Neural progenitor cell (in vitro differentiated cells): Measurements from ENCODE around the gene POLR1G. TPM values are rescaled to one million over a fixed set of nuclear protein-coding genes. Genes with fewer than 3 reads are reported as not detected.

Experiments used
- DNase-seq: peaks from one replicate; pipeline ENCODE4 v3.0.0-alpha.2; 2016; ENCODE audit warnings: low spot score
- H2AFZ ChIP-seq: fragments of 200-600 bp; sonication (generic); replicated peaks from 2 replicates; pipeline ENCODE4 v1.6.1; 2016; ENCODE audit warnings: antibody characterized with exemption
- H3F3A ChIP-seq: fragments of 200-600 bp; sonication (generic); 2 replicates; pipeline ENCODE4 v1.6.1; 2016; ENCODE audit warnings: antibody characterized with exemption, low read depth
- H3K27ac ChIP-seq: fragments of 200-600 bp; sonication (generic); 2 replicates; pipeline ENCODE4 v1.5.1; 2016; ENCODE audit warnings: mild to moderate bottlenecking
- H3K27me3 ChIP-seq: fragments of 200-600 bp; sonication (generic); 2 replicates; pipeline ENCODE4 v1.6.1; 2016; ENCODE audit warnings: mild to moderate bottlenecking, moderate library complexity
- H3K36me3 ChIP-seq: fragments of 200-600 bp; sonication (generic); 2 replicates; pipeline ENCODE4 v1.5.1; 2016
- H3K4me1 ChIP-seq: fragments of 200-600 bp; sonication (generic); 2 replicates; pipeline ENCODE4 v1.6.1; 2016; ENCODE audit warnings: mixed run types
- H3K4me2 ChIP-seq: fragments of 200-600 bp; sonication (generic); 2 replicates; pipeline ENCODE4 v1.6.1; 2016
- H3K4me3 ChIP-seq: fragments of 200-600 bp; sonication (generic); 2 replicates; pipeline ENCODE4 v1.5.1; 2016
- H3K79me2 ChIP-seq: fragments of 200-600 bp; sonication (generic); 2 replicates; pipeline ENCODE4 v1.6.1; 2016; ENCODE audit warnings: low read depth
- H3K9ac ChIP-seq: fragments of 200-600 bp; sonication (generic); 2 replicates; pipeline ENCODE4 v1.6.1; 2016
- H3K9me3 ChIP-seq: fragments of 200-600 bp; sonication (generic); 2 replicates; pipeline ENCODE4 v1.5.1; 2016; ENCODE audit warnings: low read depth
- H4K20me1 ChIP-seq: fragments of 200-600 bp; sonication (generic); 2 replicates; pipeline ENCODE4 v1.6.1; 2016; ENCODE audit warnings: low read depth
- H3K27ac Mint-ChIP-seq: 3 replicates; pipeline ENCODE4 v1.8.0; 2021; ENCODE audit warnings: mixed read lengths
- H3K27me3 Mint-ChIP-seq: 2 replicates; pipeline ENCODE4 v1.8.0; 2022; ENCODE audit warnings: low read depth, mild to moderate bottlenecking, inconsistent platforms, moderate library complexity, mixed read lengths; ENCODE audit not compliant: insufficient read depth
- H3K36me3 Mint-ChIP-seq: 3 replicates; pipeline ENCODE4 v1.8.0; 2021; ENCODE audit warnings: mixed read lengths
- H3K4me1 Mint-ChIP-seq: 3 replicates; pipeline ENCODE4 v1.8.0; 2021; ENCODE audit warnings: mixed read lengths
- H3K4me3 Mint-ChIP-seq: 3 replicates; pipeline ENCODE4 v1.8.0; 2021; ENCODE audit warnings: mild to moderate bottlenecking, moderate library complexity, mixed read lengths
- H3K9me3 Mint-ChIP-seq: 3 replicates; pipeline ENCODE4 v1.8.0; 2020; ENCODE audit warnings: mixed read lengths
- CTCF ChIP-seq: fragments of 200-600 bp; sonication (generic); IDR thresholded peaks from 2 replicates; pipeline ENCODE4 v1.5.1; 2017; ENCODE audit warnings: antibody characterized with exemption, mild to moderate bottlenecking
- EZH2 ChIP-seq: fragments of 200-600 bp; sonication (generic); IDR thresholded peaks from 2 replicates; pipeline ENCODE4 v1.6.1; 2017; ENCODE audit warnings: antibody characterized with exemption, mild to moderate bottlenecking, moderate library complexity
- EZH2phosphoT487 ChIP-seq: fragments of 200-600 bp; sonication (generic); IDR thresholded peaks from 2 replicates; pipeline ENCODE4 v1.6.1; 2017; ENCODE audit warnings: antibody characterized with exemption
- total RNA-seq: library from RNA; depleted of rRNA; stranded (reverse); fragments of >200 nt; gene quantifications from 2 replicates; pipeline ENCODE4 v1.2.3, GENCODE V29; 2015; ENCODE audit warnings: low replicate concordance

POLR1G gene
- total RNA-seq, 1 donor from 2014 or later, result 6.8 TPM

GRCh38 chr19:45440259-45440638, 33.8 kb downstream of the POLR1G start:
- Histone ChIP-seq H3K9me3 (no peaks in the 10 kb centered on the region), H3K9ac (no peak overlapping the region), H3K27me3 (peaks cover 7% of the 10 kb centered on the region), H2AFZ (peak overlapping the region; percentile 99), H3K4me1 (peaks cover 11% of the 10 kb centered on the region), H3K36me3 (no peaks in the 10 kb centered on the region), H3K79me2 (no peaks in the 10 kb centered on the region), H3F3A (peaks cover 51% of the 10 kb centered on the region), H3K27ac (no peak overlapping the region), H3K4me3 (peak overlapping the region; percentile 99), H3K4me2 (peak overlapping the region; percentile 69), H4K20me1 (no peaks in the 10 kb centered on the region)
- peak overlapping the region; percentile 83 for H3K4me3 Mint-ChIP-seq
- peaks cover 22% of the 10 kb centered on the region for H3K27me3 Mint-ChIP-seq
- TF ChIP-seq EZH2phosphoT487 (no peak), EZH2 (no peak), CTCF (no peak)
- DNase-seq, result no peak
- H3K4me1 Mint-ChIP-seq, result peaks cover 37% of the 10 kb centered on the region
- H3K36me3 Mint-ChIP-seq, result no peaks in the 10 kb centered on the region
- no peaks in the 10 kb centered on the region for H3K9me3 Mint-ChIP-seq
- peak overlapping the region; percentile 92 for H3K27ac Mint-ChIP-seq

GRCh38 chr19:45440873-45441654, 34.6 kb downstream of the POLR1G start:
- Histone ChIP-seq H3K4me2 (no peak overlapping the region), H3K9ac (no peak overlapping the region), H3K79me2 (no peaks in the 10 kb centered on the region), H3K4me3 (no peak overlapping the region), H3K4me1 (peaks cover 11% of the 10 kb centered on the region), H2AFZ (no peak overlapping the region), H3K27ac (no peak overlapping the region), H3K9me3 (no peaks in the 10 kb centered on the region), H4K20me1 (no peaks in the 10 kb centered on the region), H3K27me3 (peaks cover 9% of the 10 kb centered on the region), H3F3A (peaks cover 55% of the 10 kb centered on the region), H3K36me3 (no peaks in the 10 kb centered on the region)
- DNase-seq, result peak; percentile 49
- peaks cover 41% of the 10 kb centered on the region for H3K4me1 Mint-ChIP-seq
- H3K4me3 Mint-ChIP-seq, result peak overlapping the region; percentile 83
- peak overlapping the region; percentile 82 for H3K27ac Mint-ChIP-seq
- H3K27me3 Mint-ChIP-seq, result peaks cover 22% of the 10 kb centered on the region
- TF ChIP-seq CTCF (no peak), EZH2phosphoT487 (no peak), EZH2 (no peak)
- no peaks in the 10 kb centered on the region for H3K36me3 Mint-ChIP-seq
- H3K9me3 Mint-ChIP-seq, result no peaks in the 10 kb centered on the region

GRCh38 chr19:45442408-45442777, 35.9 kb downstream of the POLR1G start:
- Histone ChIP-seq H3K4me3 (no peak overlapping the region), H2AFZ (no peak overlapping the region), H3K9me3 (no peaks in the 10 kb centered on the region), H3K9ac (no peak overlapping the region), H3K36me3 (no peaks in the 10 kb centered on the region), H3K4me1 (peaks cover 11% of the 10 kb centered on the region), H3K27me3 (peaks cover 9% of the 10 kb centered on the region), H3K79me2 (no peaks in the 10 kb centered on the region), H3F3A (peaks cover 62% of the 10 kb centered on the region), H4K20me1 (no peaks in the 10 kb centered on the region), H3K4me2 (no peak overlapping the region), H3K27ac (no peak overlapping the region)
- H3K27me3 Mint-ChIP-seq, result peaks cover 19% of the 10 kb centered on the region
- no peak for DNase-seq
- H3K27ac Mint-ChIP-seq, result peak overlapping the region; percentile 94
- H3K36me3 Mint-ChIP-seq, result no peaks in the 10 kb centered on the region
- H3K4me1 Mint-ChIP-seq, result peaks cover 42% of the 10 kb centered on the region
- peak overlapping the region; percentile 90 for H3K4me3 Mint-ChIP-seq
- H3K9me3 Mint-ChIP-seq, result no peaks in the 10 kb centered on the region
- TF ChIP-seq EZH2phosphoT487 (no peak), CTCF (no peak), EZH2 (no peak)
